ENCODE measurements around the gene KL.

GRCh38 chr13:33089311-33089710 is 73.1 kb downstream of the KL start:
- TF ChIP-seq POLR2A (IDR thresholded peaks at IDR 0.05), result no peak
- TF ChIP-seq CTCF (IDR thresholded peaks at IDR 0.05), result no peak
